Astrocyte (in vitro differentiated cells and primary cell): Measurements from ENCODE around the gene IFRD1.

ENCODE experiments used
- EZH2 ChIP-seq: IDR thresholded peaks from 2 replicates; pipeline ENCODE4 v1.6.1; 2012; ENCODE audit warnings: mild to moderate bottlenecking, low read length, inconsistent platforms; ENCODE audit not compliant: insufficient read depth
- TF ChIP-seq, protein P1 (sequence below): IDR thresholded peaks from 2 replicates; pipeline ENCODE4 v1.5.1; 2011; ENCODE audit warnings: low read depth, mild to moderate bottlenecking, inconsistent platforms, low read length, moderate library complexity; ENCODE audit not compliant: insufficient read depth

DNA sequence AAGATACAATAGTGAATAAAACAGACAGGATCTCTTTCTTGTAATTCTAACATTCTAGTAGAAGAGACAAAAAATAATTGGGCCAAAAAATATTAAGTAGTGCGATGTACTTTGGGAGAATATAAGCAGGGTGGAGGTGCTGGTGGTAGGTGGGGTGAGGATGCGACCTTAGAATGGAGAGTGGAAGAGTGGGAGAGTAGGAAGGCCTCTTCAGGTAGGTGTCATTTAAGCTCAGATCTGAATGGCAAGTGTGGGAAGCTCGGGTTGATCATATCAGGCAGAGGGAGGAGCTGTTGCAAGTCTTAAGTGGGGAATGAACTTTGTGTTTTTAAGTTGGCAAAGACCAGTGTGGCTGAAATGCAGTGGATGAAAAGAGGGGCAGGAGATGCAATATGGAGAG, 3.8 kb upstream of the IFRD1 start:
- TF ChIP-seq, protein P1, sequence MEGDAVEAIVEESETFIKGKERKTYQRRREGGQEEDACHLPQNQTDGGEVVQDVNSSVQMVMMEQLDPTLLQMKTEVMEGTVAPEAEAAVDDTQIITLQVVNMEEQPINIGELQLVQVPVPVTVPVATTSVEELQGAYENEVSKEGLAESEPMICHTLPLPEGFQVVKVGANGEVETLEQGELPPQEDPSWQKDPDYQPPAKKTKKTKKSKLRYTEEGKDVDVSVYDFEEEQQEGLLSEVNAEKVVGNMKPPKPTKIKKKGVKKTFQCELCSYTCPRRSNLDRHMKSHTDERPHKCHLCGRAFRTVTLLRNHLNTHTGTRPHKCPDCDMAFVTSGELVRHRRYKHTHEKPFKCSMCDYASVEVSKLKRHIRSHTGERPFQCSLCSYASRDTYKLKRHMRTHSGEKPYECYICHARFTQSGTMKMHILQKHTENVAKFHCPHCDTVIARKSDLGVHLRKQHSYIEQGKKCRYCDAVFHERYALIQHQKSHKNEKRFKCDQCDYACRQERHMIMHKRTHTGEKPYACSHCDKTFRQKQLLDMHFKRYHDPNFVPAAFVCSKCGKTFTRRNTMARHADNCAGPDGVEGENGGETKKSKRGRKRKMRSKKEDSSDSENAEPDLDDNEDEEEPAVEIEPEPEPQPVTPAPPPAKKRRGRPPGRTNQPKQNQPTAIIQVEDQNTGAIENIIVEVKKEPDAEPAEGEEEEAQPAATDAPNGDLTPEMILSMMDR: no peak
- no peak for TF ChIP-seq EZH2
